OCI-LY3 (cell line): ENCODE measurements around the gene DSG1.

Experiments
- H2AFZ ChIP-seq: fragments of 200-600, 300-600 bp; shearing (Covaris generic); 2 replicates; pipeline ENCODE4 v1.6.0; 2014; ENCODE audit warnings: antibody characterized with exemption, low read depth, low read length
- H3K27ac ChIP-seq: fragments of 200-600, 300-600 bp; sonication (generic); 2 replicates; pipeline ENCODE4 v1.5.1; 2014; ENCODE audit warnings: mild to moderate bottlenecking, low read length, moderate library complexity, mixed read lengths
- H3K27me3 ChIP-seq: fragments of 200-600, 300-600 bp; sonication (generic); 2 replicates; pipeline ENCODE4 v1.6.1; 2014; ENCODE audit warnings: low read depth, low read length, mixed read lengths
- H3K36me3 ChIP-seq: fragments of 200-600, 300-600 bp; sonication (generic); replicated peaks from 2 replicates; pipeline ENCODE3; 2014; ENCODE audit warnings: low read depth, low read length, mixed read lengths
- H3K4me1 ChIP-seq: fragments of 300-600, 200-600 bp; sonication (generic); 2 replicates; pipeline ENCODE4 v1.6.1; 2014; ENCODE audit warnings: low read length, mixed read lengths
- H3K4me2 ChIP-seq: fragments of 200-600, 300-600 bp; sonication (generic); 2 replicates; pipeline ENCODE4 v1.6.1; 2014; ENCODE audit warnings: low read length, mixed read lengths
- H3K4me3 ChIP-seq: fragments of 300-600, 200-600 bp; sonication (generic); 2 replicates; pipeline ENCODE4 v1.5.1; 2014; ENCODE audit warnings: antibody characterized with exemption, mild to moderate bottlenecking, low read length, moderate library complexity
- H3K79me2 ChIP-seq: fragments of 300-600, 200-600 bp; shearing (Covaris generic); 2 replicates; pipeline ENCODE4 v1.6.1; 2014; ENCODE audit warnings: mild to moderate bottlenecking, low read length, mixed read lengths
- H3K9ac ChIP-seq: fragments of 300-600, 200-600 bp; shearing (Covaris generic); 2 replicates; pipeline ENCODE4 v1.6.0; 2014; ENCODE audit warnings: mild to moderate bottlenecking, low read length, moderate library complexity
- H3K9me3 ChIP-seq: fragments of 200-600, 300-600 bp; shearing (Covaris generic); 2 replicates; pipeline ENCODE4 v1.6.1; 2014; ENCODE audit warnings: low read length, mixed read lengths; ENCODE audit not compliant: insufficient read depth
- H4K20me1 ChIP-seq: fragments of 200-600, 300-600 bp; sonication (generic); 2 replicates; pipeline ENCODE4 v1.6.1; 2016; ENCODE audit warnings: low read length, mixed read lengths; ENCODE audit not compliant: insufficient read depth
- EZH2phosphoT487 ChIP-seq: fragments of 200-600 bp; shearing (Covaris generic); IDR thresholded peaks from 2 replicates; pipeline ENCODE4 v1.6.1; 2018; ENCODE audit warnings: antibody characterized with exemption, mixed run types, low read depth
- TF ChIP-seq, protein P1 (sequence below): fragments of 200-600, 300-600 bp; sonication (generic); IDR thresholded peaks from 2 replicates; pipeline ENCODE4 v1.5.1; 2014; ENCODE audit warnings: antibody characterized with exemption, low read length, low read depth

DSG1 gene

DNA sequence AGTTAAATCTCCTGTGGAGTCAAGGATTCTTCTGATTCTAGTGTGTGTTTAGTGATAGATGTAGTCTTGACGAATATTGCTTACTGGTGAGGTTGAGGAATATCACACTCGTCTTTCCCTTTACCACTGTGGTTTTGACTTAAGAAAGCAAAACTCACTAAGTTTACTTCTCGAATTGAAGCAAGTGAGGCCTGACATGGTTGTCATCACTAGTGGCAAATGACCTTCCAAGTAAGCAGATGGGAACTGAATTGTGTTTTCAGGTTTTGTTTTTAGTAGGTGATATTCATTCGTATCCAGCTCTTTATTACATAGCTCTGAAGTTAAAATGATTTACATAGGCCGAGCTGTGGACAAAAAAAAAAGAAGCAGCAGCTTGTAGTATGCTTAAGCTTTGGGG lies 38.1 kb downstream of the DSG1 start:
- no peaks in the 10 kb centered on the region for H4K20me1 ChIP-seq
- peaks cover 4% of the 10 kb centered on the region; the same call in 1 of the 2 replicates for H3K9me3 ChIP-seq
- H3K79me2 ChIP-seq: no peaks in the 10 kb centered on the region
- H3K27ac ChIP-seq: 0 out of 2 replicates have a peak overlapping the region, but pooled peaks have one; percentile 6
- H2AFZ ChIP-seq: peak overlapping the region; percentile 56; the same call in 1 of the 2 replicates
- no peak overlapping the region for H3K9ac ChIP-seq
- TF ChIP-seq, protein P1, sequence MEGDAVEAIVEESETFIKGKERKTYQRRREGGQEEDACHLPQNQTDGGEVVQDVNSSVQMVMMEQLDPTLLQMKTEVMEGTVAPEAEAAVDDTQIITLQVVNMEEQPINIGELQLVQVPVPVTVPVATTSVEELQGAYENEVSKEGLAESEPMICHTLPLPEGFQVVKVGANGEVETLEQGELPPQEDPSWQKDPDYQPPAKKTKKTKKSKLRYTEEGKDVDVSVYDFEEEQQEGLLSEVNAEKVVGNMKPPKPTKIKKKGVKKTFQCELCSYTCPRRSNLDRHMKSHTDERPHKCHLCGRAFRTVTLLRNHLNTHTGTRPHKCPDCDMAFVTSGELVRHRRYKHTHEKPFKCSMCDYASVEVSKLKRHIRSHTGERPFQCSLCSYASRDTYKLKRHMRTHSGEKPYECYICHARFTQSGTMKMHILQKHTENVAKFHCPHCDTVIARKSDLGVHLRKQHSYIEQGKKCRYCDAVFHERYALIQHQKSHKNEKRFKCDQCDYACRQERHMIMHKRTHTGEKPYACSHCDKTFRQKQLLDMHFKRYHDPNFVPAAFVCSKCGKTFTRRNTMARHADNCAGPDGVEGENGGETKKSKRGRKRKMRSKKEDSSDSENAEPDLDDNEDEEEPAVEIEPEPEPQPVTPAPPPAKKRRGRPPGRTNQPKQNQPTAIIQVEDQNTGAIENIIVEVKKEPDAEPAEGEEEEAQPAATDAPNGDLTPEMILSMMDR: no peak
- TF ChIP-seq EZH2phosphoT487: no peak
- peaks cover 4% of the 10 kb centered on the region for H3K36me3 ChIP-seq
- peaks cover 9% of the 10 kb centered on the region for H3K4me1 ChIP-seq
- 0 out of 2 replicates have a peak overlapping the region, but pooled peaks have one; percentile 21 for H3K4me3 ChIP-seq
- H3K4me2 ChIP-seq: peak overlapping the region; percentile 48
- H3K27me3 ChIP-seq: no peaks in the 10 kb centered on the region

- Histone ChIP-seq H3K27ac (no peak overlapping the region), H3K9me3 (peaks cover 12% of the 10 kb centered on the region; the same call in 1 of the 2 replicates), H3K4me3 (no peak overlapping the region), H3K36me3 (peaks cover 5% of the 10 kb centered on the region), H3K9ac (no peak overlapping the region), H4K20me1 (no peaks in the 10 kb centered on the region), H3K27me3 (no peaks in the 10 kb centered on the region), H3K4me1 (no peaks in the 10 kb centered on the region), H3K79me2 (no peaks in the 10 kb centered on the region), H2AFZ (no peak overlapping the region), H3K4me2 (no peak overlapping the region)
- TF ChIP-seq, protein P1: no peak
- no peak for TF ChIP-seq EZH2phosphoT487
Measured at GRCh38 chr18:31364190-31364589, 46.2 kb downstream of the DSG1 start.

DNA sequence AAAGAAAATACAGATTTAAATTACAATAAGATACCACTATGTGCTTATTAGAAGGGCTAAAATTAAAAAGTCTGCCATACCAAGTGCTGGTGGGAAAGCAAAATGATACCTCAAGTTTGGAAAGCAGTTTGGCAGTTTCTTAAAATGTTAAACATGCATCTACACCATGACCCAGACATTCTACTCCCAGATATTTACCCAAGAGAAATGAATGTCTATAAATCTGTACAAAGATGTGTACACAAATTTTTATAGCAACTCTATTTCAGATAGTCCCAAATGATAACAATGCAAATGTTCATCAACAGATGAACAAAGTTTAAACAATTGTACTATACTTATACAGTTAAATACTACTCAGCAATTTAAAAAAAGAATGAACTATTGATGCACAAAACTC lies 51.5 kb downstream of the DSG1 start:
- no peaks in the 10 kb centered on the region for H3K4me1 ChIP-seq
- TF ChIP-seq, protein P1: no peak
- TF ChIP-seq EZH2phosphoT487: no peak
- H3K27me3 ChIP-seq: no peaks in the 10 kb centered on the region
- no peak overlapping the region for H3K4me2 ChIP-seq
- no peaks in the 10 kb centered on the region for H3K36me3 ChIP-seq
- no peak overlapping the region for H2AFZ ChIP-seq
- no peak overlapping the region for H3K27ac ChIP-seq
- H3K4me3 ChIP-seq: no peak overlapping the region
- no peaks in the 10 kb centered on the region for H3K79me2 ChIP-seq
- no peaks in the 10 kb centered on the region for H4K20me1 ChIP-seq
- no peaks in the 10 kb centered on the region for H3K9me3 ChIP-seq
- H3K9ac ChIP-seq: no peak overlapping the region

DNA sequence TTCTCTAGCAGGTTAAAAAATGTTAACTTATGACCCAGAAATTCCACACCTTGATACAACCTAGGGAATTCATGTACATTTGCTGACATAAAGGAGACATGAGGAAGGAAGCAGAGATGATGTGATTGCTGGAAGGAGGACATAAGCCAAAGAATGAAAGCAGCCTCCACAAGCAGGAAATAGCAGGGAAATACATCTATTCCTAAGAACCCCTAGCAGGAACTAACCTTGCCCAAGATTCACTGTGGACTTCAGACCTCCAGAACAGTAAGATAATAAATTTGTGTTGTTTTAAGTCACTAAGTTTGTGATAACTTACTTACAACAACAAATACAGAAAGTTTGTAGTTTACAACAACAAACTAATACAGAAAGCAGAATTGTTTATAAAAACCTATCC lies 54.0 kb downstream of the DSG1 start:
- no peaks in the 10 kb centered on the region for H3K9me3 ChIP-seq
- H3K27me3 ChIP-seq: no peaks in the 10 kb centered on the region
- H3K4me1 ChIP-seq: no peaks in the 10 kb centered on the region
- H3K36me3 ChIP-seq: no peaks in the 10 kb centered on the region
- no peak for TF ChIP-seq EZH2phosphoT487
- TF ChIP-seq, protein P1: no peak
- H3K9ac ChIP-seq: no peak overlapping the region
- H2AFZ ChIP-seq: no peak overlapping the region
- H3K79me2 ChIP-seq: no peaks in the 10 kb centered on the region
- no peak overlapping the region for H3K4me2 ChIP-seq
- H3K27ac ChIP-seq: no peak overlapping the region
- H3K4me3 ChIP-seq: no peak overlapping the region
- no peaks in the 10 kb centered on the region for H4K20me1 ChIP-seq
